Measurements from ENCODE around the gene ACKR1.

Gene ACKR1

DNA sequence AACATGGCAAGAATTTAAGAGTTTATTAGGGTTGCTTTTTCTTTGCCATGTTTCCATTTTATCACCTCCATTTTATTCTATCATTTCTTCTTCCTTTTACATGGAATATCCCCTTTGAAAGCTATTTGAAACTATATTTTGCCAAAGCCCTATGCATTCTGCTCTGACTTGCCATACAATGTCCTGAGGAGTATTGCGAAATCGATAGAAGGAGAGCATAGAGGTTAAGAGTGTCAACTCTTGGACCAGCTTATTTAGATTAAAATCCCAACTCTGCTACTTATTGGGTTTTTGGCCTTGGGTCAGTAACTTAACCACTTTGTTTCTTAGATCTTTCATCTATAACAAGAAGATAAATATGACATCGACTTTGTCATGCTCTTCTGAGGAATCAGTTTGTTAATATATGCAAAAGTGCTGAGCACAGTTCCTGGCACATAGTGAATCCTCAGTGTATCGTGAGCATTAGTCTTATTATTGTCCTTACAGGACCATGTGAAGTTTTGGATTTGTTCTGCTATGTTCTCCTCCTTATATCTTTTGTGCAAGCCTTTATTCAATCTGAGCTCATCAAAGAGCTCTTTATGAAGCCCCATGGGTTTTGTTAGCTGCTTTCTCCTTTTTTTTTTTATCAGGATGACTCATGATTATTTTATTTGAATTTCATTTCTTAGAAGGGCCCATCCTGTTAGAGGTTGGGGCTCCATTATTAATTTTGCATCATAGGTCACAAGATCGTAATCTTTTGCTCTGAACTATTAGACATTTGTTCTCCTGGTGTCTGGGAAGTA, 17.6 kb downstream of the ACKR1 start:
- no peak for DNase-seq (ENCODE audit: low read depth)
- H3K4me3 ChIP-seq (ENCODE audit: low read depth, low read length): no peak overlapping the region
- TF ChIP-seq CTCF (IDR thresholded peaks at IDR 0.05; ENCODE audit: low read depth, low read length, missing control alignments): no peak

GRCh38 chr1:159223004-159223403, 18.3 kb downstream of the ACKR1 start:
- TF ChIP-seq CTCF (IDR thresholded peaks at IDR 0.05; ENCODE audit: low read depth, low read length, missing control alignments): no peak
- DNase-seq (ENCODE audit: low read depth): no peak
- no peak overlapping the region for H3K4me3 ChIP-seq (ENCODE audit: low read depth, low read length)

DNA sequence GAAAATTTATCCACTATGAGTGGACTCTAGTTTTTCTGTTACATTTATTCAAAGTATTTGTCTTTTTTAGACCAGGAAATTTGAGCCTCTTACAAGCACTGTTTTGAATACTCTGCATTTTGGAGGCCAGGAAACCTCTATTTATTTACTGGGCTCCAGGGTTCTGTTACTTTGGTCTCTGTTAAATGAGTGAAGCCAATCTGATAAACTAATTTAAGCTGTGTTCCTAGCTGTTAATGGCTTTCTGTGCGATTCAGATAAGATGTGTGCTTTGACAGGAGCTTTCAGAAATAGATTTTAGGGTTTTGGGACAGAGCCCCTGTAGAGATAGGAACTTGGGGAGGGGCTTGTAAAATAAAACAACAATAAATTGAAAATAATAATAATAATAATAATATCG, 23.9 kb downstream of the ACKR1 start:
- no peak for TF ChIP-seq CTCF (IDR thresholded peaks at IDR 0.05; ENCODE audit: low read depth, low read length, missing control alignments)

DNA sequence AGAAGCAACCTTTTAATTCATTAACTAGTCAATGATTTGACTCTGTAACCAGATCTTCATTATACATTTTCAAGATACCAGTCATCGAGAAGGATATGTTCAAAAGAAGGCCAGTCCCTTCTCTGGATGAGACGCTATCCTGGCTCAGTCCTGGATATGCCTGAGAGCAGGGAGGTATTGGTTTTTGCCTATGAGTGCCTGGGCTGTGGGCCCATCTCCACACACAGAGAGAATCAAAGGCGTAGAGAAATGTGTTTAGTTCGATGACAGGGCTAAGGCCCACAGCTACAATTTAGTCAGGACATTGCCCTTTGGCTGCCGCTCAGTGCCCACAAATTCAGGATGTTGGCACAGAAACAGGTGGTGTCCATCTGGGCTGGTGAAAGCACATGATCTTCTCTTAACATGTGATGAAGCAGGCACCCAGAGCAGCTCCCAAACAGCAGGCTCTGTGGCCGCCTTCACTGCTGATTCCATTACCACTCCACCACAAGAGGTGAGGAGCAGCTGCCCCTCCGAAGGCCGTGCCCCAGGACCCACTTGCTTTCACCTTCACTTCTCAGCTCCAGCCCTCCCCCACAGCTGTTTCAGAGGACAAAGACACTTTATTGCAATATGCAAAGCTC, 24.7 kb downstream of the ACKR1 start:
- H3K4me3 ChIP-seq (ENCODE audit: low read depth, low read length): no peak overlapping the region
- DNase-seq (ENCODE audit: low read depth): no peak
- no peak for TF ChIP-seq CTCF (IDR thresholded peaks at IDR 0.05; ENCODE audit: low read depth, low read length, missing control alignments)

More for the DNA sequence above, 23.9 kb downstream of the ACKR1 start:
- no peak for DNase-seq (ENCODE audit: low read depth)
- no peak overlapping the region for H3K4me3 ChIP-seq (ENCODE audit: low read depth, low read length)

DNA sequence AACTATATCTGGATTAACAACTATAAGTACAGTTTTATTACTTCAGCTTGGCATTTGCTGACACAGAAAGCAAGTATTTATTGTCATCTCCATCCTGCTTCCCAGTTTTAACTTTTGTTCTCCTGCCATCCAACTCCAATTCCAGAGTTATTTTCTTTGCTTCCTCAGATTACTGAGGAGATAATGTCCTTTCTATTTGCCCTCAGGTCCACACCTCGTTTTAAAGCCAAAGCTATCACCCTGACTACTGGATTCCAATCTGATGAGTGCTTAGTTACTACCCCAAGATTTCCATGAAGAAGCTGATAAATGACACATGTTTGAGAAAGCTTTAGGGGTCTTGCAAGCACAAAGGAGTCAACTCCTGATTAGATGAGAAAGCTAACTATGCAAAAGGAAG, 25.2 kb downstream of the ACKR1 start:
- DNase-seq (ENCODE audit: low read depth): no peak
- H3K4me3 ChIP-seq (ENCODE audit: low read depth, low read length): no peak overlapping the region
- no peak for TF ChIP-seq CTCF (IDR thresholded peaks at IDR 0.05; ENCODE audit: low read depth, low read length, missing control alignments)

DNA sequence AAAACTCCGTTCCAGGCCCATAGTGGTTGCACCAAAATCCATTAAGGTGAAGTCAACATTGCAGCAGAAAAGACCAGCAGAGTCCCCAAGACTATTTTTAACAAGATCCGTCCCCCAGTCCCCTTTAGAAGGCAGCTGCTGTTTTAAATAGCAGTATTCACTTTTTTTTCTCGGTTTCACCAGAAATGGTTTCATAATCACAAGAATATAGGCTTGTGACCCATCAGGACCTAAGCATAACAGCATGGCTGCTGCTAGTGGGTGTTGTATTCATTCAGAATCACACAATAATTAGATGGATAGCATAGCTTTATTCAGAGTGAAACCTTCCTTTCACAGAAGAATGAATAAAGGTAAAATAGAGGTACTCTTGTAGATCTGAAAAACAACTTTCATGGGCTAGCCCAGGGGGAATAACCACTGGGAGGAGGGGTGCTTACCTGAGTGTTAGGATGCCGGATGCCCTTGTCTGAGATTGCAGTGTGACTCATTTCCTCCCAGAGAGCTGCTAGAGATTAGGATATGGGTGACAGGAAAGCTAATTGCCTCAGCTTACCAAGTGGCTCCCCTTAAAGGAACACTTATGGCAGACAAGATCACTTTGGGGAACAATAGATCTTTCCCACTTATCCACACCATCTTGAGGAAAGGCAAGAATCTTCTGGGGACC, 35.0 kb downstream of the ACKR1 start:
- peak; percentile 24 for DNase-seq (ENCODE audit: low read depth)
- no peak for TF ChIP-seq CTCF (IDR thresholded peaks at IDR 0.05; ENCODE audit: low read depth, low read length, missing control alignments)
- H3K4me3 ChIP-seq (ENCODE audit: low read depth, low read length): no peak overlapping the region

All from GM12864 (cell line).